Adrenal gland (tissue), 12 donors: ENCODE data around the gene MORF4L2. TPM values are rescaled to one million over a fixed set of nuclear protein-coding genes. Genes with fewer than 3 reads are reported as not detected.

Experiments
- DNase-seq, 7 donors: peaks; one replicate each; pipeline ENCODE4 v3.0.0-alpha.2; 2019 to 2020
- H3K27ac ChIP-seq, 5 donors: fragments of 200-600 bp; sonication (generic) in 4 of 5; 1 replicate in 3 of 5; 2 replicates in 2 of 5; pipeline versions ENCODE4 v1.5.1 to v1.8.0; 2016 to 2020; ENCODE audit warnings: mild to moderate bottlenecking in 1 of 5
- H3K27me3 ChIP-seq: fragments of 200-600 bp; 2 replicates; pipeline ENCODE4 v1.8.0; 2021
- H3K36me3 ChIP-seq, 2 donors: fragments of 200-600 bp; replicated peaks in 1 of 2; 1 replicate in 1 of 2; 2 replicates in 1 of 2; pipeline versions ENCODE4 v1.5.1 to v1.8.0; 2018 to 2022
- H3K4me1 ChIP-seq, 2 donors: fragments of 200-600 bp; replicated peaks in 1 of 2; 1 replicate in 1 of 2; 2 replicates in 1 of 2; pipeline versions ENCODE4 v1.5.1 to v1.8.0; 2018 to 2021
- H3K4me3 ChIP-seq, 4 donors: fragments of 200-600 bp; sonication (generic) in 3 of 4; one replicate each; pipeline ENCODE4 v1.5.1; 2016 to 2018
- H3K9me3 ChIP-seq, 3 donors: fragments of 200-600 bp; sonication (generic) in 1 of 3; replicated peaks in 1 of 3; 1 replicate in 2 of 3; 2 replicates in 1 of 3; pipeline versions ENCODE4 v1.5.1 to v1.8.0; 2016 to 2021
- POLR2A ChIP-seq, 2 donors: fragments of 450-650 bp; IDR thresholded peaks; one replicate each; pipeline ENCODE4 v1.6.1; 2017; ENCODE audit warnings: antibody characterized with exemption in 2 of 2, mild to moderate bottlenecking in 2 of 2, moderate library complexity in 1 of 2
- WGBS, 4 donors: extraction: QIAGEN DNeasy Blood & Tissue Kit in 2 of 4; methylation state at CpG; one replicate each; pipeline versions ENCODE4 v1.1.5 to v1.1.7; 2013 to 2017; 5-methylcytosine and 5-hydroxymethylcytosine counted together
- intact Hi-C, 2 donors: fragments of 100-400 bp; cut with DNase I; formaldehyde crosslinking; loops; one replicate each; pipeline versions ENCODE4 v1.14.1 to v1.15.0; 2022 to 2023
- polyA plus RNA-seq, 3 donors: library from polyadenylated mRNA; stranded (reverse); fragments of 200-250 nt in 2 of 3; fragments of 350-450 nt in 1 of 3; fragmentation: Illumina TruSeq in 1 of 3; extraction: RNeasy Lipid Tissue Mini Kit (QIAGEN cat#74804) in 1 of 3; gene quantifications; one replicate each; pipeline ENCODE4 v1.2.3, GENCODE V29; 2013 to 2014
- total RNA-seq, 9 donors: library from RNA; depleted of rRNA in 4 of 9; stranded (reverse); fragments of >200 nt in 4 of 9; fragments of 120-200 nt in 1 of 9; fragmentation: NEBNext Ultra II Directional in 1 of 9; extraction: Animal tissue kit (Norgen Biotek cat#: 25700) in 1 of 9; gene quantifications; one replicate each; pipeline versions ENCODE4 v1.1.0 to v1.2.4, GENCODE V29; 2013 to 2023
- TF ChIP-seq, protein P1 (sequence below), 6 experiments: fragments of 450-650 bp in 4 of 6; fragments of 200-600 bp in 2 of 6; sonication (generic) in 1 of 6; IDR thresholded peaks; 1 replicate in 5 of 6; 2 replicates in 1 of 6; pipeline versions ENCODE4 v1.5.1 to v1.8.0; 2016 to 2021; ENCODE audit warnings: antibody characterized with exemption in 6 of 6, mild to moderate bottlenecking in 2 of 6, moderate library complexity in 1 of 6
- donor health status: healthy with polysubstance abuse.
- donor health status: Bipolar disorder and iron deficiency.
- donor health status: DM: yes; HTN: yes; CAD: no.
- donor health status: DM: no; HTN: no; CAD: no.
- donor health status: DM: no; HTN: no; CAD: no.
- donor health status: DM: yes; HTN: yes; CAD: no.

The MORF4L2 gene
- total and polyA plus RNA-seq, 12 donors, result 225 to 767 (median 366) TPM

DNA sequence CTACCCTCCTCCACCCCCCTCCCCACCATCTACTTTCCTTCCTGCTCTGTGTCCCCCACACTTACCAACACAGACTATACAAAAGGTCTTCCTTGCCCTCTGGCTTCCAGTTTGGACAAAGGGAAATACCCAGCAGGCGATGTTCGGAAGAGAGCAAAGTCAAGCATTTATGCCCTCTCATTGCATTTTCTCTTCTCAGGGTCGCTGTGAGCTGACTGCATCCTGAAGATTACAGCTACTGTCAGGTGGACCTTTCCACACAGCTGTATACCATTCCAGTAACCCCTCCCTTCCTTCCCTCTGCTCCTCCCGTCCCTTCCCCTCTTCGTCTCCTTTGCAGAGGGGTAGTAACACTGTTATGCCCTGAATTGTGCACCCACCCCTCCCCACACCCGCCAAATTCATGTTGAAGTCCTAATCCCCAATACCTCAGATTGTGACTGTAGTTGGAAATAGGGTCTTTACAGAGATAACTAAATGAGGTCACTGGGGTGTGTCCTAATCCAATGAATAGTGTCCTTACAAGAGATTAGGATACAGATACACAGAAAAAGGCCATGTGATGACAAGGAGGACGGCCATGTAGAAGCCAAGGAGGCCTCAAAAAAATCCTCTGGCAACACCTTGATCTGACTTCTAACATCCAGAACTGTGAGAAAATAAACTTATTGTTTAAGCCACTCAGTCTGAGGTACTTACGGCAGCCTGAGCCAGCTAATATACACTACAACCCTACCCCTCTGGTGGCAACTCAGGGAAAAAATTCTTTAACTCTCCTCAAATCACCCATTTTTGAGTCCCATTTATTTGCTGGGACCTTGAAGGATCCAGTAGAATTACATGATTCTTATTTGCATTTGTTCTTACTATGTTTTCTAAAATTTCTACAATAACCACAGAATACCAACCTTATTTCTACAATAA is 11.7 kb downstream of the MORF4L2 start:
- Histone ChIP-seq H3K36me3 (peaks cover 0 to 45% of the 10 kb centered on the region in 2 donors), H3K27me3 (no peaks in the 10 kb centered on the region), H3K27ac (no peak overlapping the region), H3K9me3 (no peaks in the 10 kb centered on the region), H3K4me3 (no peak overlapping the region), H3K4me1 (no peaks in the 10 kb centered on the region)
- intact Hi-C loops, result loop anchor here in 1 of 2 donors (10.0 kb wide), 1 partner anchor 140 kb away; no protein-coding TSS in a partner anchor
- no peak for DNase-seq
- WGBS, 4 donors, result 68 to 78% (median 71%) methylated on average over 8 of the region's 8 CpGs
- no peak for TF ChIP-seq POLR2A (IDR thresholded peaks at IDR 0.05)
- TF ChIP-seq, protein P1, sequence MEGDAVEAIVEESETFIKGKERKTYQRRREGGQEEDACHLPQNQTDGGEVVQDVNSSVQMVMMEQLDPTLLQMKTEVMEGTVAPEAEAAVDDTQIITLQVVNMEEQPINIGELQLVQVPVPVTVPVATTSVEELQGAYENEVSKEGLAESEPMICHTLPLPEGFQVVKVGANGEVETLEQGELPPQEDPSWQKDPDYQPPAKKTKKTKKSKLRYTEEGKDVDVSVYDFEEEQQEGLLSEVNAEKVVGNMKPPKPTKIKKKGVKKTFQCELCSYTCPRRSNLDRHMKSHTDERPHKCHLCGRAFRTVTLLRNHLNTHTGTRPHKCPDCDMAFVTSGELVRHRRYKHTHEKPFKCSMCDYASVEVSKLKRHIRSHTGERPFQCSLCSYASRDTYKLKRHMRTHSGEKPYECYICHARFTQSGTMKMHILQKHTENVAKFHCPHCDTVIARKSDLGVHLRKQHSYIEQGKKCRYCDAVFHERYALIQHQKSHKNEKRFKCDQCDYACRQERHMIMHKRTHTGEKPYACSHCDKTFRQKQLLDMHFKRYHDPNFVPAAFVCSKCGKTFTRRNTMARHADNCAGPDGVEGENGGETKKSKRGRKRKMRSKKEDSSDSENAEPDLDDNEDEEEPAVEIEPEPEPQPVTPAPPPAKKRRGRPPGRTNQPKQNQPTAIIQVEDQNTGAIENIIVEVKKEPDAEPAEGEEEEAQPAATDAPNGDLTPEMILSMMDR (IDR thresholded peaks at IDR 0.05), result no peak

DNA sequence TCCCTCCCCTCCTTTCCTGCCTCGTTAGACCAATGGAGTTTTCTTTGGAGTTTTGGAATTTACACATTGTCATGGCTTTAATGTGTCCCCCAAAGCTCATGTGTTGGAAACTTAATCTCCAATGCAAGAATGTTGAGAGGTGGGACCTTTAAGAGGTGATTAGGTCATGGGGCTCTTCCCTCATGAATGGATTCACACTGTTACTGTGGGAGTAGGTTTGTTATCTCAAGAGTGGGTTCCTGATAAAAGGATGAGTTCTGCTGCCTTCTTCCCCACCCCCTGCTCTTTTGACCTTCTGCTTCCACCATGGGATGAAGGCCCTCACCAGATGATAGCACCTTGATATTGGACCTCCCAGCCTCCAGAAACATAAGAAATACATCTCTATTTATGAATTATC is 16.8 kb downstream of the MORF4L2 start:
- no peak overlapping the region for H3K27ac ChIP-seq
- H3K36me3 ChIP-seq, result peaks cover 0 to 2% of the 10 kb centered on the region in 2 donors
- no peaks in the 10 kb centered on the region for H3K9me3 ChIP-seq
- DNase-seq, result no peak
- no peaks in the 10 kb centered on the region for H3K27me3 ChIP-seq
- no peak overlapping the region for H3K4me3 ChIP-seq
- no peaks in the 10 kb centered on the region for H3K4me1 ChIP-seq
- intact Hi-C loops, result loop anchor here in 1 of 2 donors (10.0 kb wide), 1 partner anchor 135 kb away; no protein-coding TSS in a partner anchor
- WGBS, 4 donors, result 54 to 84% (median 73%) methylated on average over 1 of the region's 1 CpG
- TF ChIP-seq, protein P1 (IDR thresholded peaks at IDR 0.05), result no peak
- no peak for TF ChIP-seq POLR2A (IDR thresholded peaks at IDR 0.05)

DNA sequence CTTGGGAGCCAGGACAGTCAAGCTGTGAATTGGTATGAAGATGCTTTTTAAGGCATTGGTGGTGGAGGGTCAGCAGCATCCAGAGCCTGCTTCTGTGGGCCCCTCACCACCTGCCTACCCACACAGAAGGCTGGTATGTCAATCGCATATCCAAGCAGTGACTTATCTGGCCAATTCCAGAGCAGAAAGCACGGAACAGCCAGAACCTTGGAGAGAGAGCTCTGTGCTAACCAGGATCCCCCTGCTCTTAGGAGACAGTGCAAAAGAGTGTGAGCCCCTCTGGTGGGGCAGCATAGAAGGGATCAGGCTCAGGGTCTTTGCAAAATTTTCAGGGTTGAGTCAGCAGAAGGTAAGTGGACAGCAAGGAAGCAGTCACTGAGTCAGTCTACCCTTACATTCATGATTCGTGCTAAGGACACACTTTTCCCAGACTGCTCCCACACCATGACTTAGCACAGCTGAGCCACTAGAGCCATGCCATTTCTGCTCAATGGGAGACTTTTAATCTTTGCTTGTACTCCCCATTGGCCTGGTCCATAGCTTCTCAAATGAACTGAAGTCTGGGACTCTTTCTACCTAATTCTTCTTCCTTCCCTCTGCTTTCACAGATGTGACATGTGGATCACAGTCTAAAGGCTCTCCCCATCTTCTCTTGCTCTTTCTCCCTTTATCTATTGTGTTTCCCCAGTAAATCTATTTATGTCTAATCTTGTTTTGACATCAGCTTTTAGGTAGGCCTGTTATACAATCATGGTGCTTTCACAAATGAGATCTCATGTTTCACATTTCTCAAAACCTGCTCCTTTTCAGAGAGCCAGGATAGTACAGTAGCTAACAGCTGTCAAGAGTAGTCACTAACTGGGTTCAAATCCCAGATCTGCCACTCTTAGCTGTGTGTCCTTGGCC is 20.0 kb downstream of the MORF4L2 start:
- intact Hi-C loops, result no loop called here
- WGBS, 4 donors, result 50 to 92% (median 73%) methylated on average over 1 to 3 of the region's 3 CpGs
- TF ChIP-seq, protein P1 (IDR thresholded peaks at IDR 0.05), result no peak
- no peak for TF ChIP-seq POLR2A (IDR thresholded peaks at IDR 0.05)
- no peak for DNase-seq
- Histone ChIP-seq H3K9me3 (no peaks in the 10 kb centered on the region), H3K27me3 (no peaks in the 10 kb centered on the region), H3K36me3 (no peaks in the 10 kb centered on the region), H3K4me3 (no peak overlapping the region), H3K4me1 (no peaks in the 10 kb centered on the region), H3K27ac (no peak overlapping the region)
